H7 (cell line): Measurements from ENCODE around the gene PCDHGB7. TPM values are rescaled to one million over a fixed set of nuclear protein-coding genes. Genes with fewer than 3 reads are reported as not detected.
A peak's percentile ranks its signal among the peaks of the same experiment; 100 is the strongest.
"Not testable (repeated sequence)": the region's sequence is repeated elsewhere in the genome, so short reads cannot be mapped to it uniquely, and the experiment has no call there.

Experiments used
- DNase-seq: peaks from one replicate; pipeline ENCODE4 v3.0.0; 2012
- H3K27me3 ChIP-seq: 2 replicates; pipeline ENCODE4 v1.6.0; 2011; ENCODE audit warnings: mild to moderate bottlenecking, low read length; ENCODE audit not compliant: control insufficient read depth, insufficient read depth
- H3K36me3 ChIP-seq: replicated peaks from 2 replicates; pipeline ENCODE4 v1.5.1; 2011; ENCODE audit warnings: low read length; ENCODE audit not compliant: control insufficient read depth, insufficient read depth
- H3K4me3 ChIP-seq: 2 replicates; pipeline ENCODE4 v1.5.1; 2011; ENCODE audit warnings: low read depth, mild to moderate bottlenecking, control low read depth, low read length, moderate library complexity; ENCODE audit not compliant: insufficient read depth
- total RNA-seq: library from RNA; depleted of rRNA; stranded (reverse); fragments of >200 nt; shearing (Covaris generic); gene quantifications from 2 replicates; pipeline ENCODE4 v1.2.3, GENCODE V29; 2014; rRNA removed

Gene PCDHGB7
- 4.4 and 4.6 TPM in 2 replicates for total RNA-seq

DNA sequence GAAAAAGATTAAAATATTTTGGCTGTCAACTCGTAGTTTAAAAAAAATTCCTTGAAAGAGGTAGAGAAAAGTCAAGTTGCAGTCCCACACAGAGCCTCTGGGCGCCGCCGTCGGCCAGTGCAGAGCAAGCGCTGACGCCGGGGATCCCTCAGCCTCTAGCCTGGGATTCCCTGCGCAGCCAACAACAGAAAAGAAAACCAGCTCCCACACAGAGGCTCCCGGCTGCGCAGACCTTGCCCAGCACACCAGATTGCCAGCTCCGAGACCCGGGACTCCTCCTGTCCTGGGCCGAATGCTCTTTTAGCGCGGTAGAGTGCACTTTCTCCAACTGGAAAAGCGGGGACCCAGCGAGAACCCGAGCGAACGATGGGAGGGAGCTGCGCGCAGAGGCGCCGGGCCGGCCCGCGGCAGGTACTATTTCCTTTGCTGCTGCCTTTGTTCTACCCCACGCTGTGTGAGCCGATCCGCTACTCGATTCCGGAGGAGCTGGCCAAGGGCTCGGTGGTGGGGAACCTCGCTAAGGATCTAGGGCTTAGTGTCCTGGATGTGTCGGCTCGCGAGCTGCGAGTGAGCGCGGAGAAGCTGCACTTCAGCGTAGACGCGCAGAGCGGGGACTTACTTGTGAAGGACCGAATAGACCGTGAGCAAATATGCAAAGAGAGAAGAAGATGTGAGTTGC lies at the start of gene PCDHGB7:
PCDHGB7 (plus strand) TSS at position 184 of the 679 bp plus-strand sequence; CDS start at position 367, 183 bp downstream.
- not testable (repeated sequence) for H3K36me3 ChIP-seq
- Histone ChIP-seq H3K4me3 (peak within 1 kb of the TSS; percentile 61), H3K27me3 (peaks cover 11% of the 10 kb centered on the region)
- DNase-seq: peak; percentile 91

DNA sequence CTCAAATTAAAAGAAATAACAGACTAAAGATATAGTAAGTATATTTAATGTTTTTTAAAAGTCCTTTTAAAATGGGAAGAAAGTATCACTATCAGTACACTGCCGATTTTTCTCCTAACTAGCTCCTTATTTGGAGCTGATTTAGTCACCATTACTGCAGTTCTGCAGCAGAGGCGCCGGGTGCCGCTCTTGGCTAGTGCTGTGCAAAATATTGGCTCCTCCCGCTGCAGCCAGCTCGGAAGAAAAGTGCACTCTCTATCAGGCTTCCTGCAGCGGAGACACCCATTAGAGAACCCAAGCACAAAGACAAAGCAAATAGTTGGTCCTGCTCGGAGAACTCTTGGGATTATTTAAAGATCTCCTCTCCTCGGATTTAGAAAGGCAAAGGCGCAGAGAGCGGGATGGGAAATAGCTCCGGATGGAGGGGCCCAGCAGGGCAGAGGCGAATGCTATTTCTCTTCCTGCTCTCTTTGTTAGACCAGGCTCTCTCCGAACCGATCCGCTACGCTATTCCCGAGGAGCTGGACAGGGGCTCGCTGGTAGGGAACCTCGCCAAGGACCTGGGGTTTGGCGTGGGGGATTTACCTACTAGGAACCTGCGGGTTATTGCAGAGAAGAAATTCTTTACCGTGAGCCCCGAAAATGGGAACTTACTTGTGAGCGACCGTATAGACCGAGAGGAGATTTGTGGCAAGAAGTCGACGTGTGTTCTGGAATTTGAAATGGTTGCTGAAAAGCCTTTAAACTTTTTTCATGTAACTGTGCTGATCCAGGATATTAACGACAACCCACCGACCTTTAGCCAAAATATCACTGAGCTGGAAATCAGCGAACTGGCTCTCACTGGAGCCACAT lies 47.3 kb upstream of the PCDHGB7 start, which contains the start of gene PCDHGB3:
PCDHGB3 (plus strand) TSS at position 249 of the 855 bp plus-strand sequence; CDS start at position 402, 153 bp downstream.
- DNase-seq: no peak
- H3K4me3 ChIP-seq: no peak within 1 kb of the TSS
- no peaks in the 10 kb centered on the region for H3K36me3 ChIP-seq
- no peaks in the 10 kb centered on the region for H3K27me3 ChIP-seq

DNA sequence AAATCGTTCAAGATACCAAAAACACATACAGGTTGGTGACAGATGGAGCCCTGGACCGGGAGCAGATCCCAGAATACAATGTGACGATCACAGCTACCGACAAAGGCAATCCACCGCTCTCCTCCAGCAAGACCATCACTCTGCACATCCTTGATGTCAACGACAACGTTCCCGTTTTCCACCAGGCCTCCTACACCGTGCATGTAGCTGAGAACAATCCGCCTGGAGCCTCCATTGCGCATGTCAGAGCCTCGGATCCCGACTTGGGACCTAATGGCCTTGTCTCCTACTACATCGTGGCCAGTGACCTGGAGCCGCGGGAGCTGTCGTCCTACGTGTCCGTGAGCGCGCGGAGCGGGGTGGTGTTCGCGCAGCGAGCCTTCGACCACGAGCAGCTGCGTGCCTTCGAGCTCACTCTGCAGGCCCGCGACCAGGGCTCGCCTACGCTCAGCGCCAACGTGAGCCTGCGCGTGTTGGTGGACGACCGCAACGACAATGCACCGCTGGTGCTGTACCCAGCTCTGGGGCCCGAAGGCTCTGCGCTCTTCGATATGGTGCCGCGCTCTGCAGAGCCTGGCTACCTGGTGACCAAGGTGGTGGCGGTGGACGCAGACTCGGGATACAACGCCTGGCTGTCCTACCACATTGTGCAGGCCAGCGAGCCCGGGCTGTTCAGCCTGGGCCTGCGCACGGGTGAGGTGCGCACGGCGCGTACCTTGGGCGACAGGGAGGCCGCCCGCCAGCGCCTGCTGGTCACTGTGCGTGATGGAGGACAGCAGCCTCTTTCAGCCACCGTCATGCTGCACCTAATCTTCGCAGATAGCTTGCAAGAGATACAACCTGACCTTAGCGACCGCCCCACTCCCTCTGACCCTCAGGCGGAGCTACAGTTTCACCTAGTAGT lies 45.7 kb upstream of the PCDHGB7 start:
- Histone ChIP-seq H3K27me3 (no peaks in the 10 kb centered on the region), H3K36me3 (no peaks in the 10 kb centered on the region), H3K4me3 (no peak overlapping the region)
- no peak for DNase-seq

DNA sequence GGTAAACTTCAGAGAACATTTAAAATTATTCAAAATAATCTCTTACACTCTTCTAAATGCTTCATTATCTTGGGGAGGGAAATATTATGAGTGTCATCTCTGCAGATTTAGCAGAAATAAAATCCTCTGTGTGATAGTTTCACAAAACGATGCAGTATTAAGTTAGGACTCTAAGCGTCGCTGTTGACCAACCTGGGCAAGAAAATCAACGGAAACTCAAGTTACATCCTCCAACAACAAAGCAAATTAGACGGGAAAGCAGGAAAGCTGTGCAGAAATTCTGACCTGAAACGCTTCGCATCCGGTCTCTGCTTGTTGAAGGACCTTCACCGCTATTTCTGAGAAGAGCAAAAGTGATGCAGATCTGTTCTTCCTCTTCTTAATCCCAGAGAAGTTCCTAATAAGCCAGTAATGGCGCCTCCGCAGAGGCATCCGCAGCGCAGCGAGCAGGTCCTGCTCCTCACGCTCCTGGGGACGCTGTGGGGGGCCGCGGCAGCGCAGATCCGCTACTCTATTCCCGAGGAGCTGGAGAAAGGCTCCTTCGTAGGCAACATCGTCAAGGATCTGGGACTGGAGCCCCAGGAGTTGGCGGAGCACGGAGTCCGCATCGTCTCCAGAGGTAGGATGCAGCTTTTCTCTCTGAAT lies 43.7 kb upstream of the PCDHGB7 start, which contains the start of gene PCDHGA6:
PCDHGA6 (plus strand) TSS at position 219 of the 645 bp plus-strand sequence; CDS start at position 412, 193 bp downstream.
- Histone ChIP-seq H3K4me3 (no peak within 1 kb of the TSS), H3K27me3 (no peaks in the 10 kb centered on the region), H3K36me3 (no peaks in the 10 kb centered on the region)
- no peak for DNase-seq

- DNase-seq: no peak
- Histone ChIP-seq H3K27me3 (no peaks in the 10 kb centered on the region), H3K4me3 (no peak overlapping the region), H3K36me3 (no peaks in the 10 kb centered on the region)
These were observed 42.9 kb upstream of the PCDHGB7 start for GRCh38 chr5:141374627-141375026.

GRCh38 chr5:141375444-141376155 lies 41.9 kb upstream of the PCDHGB7 start:
- not testable (repeated sequence) for H3K4me3 ChIP-seq, DNase-seq, H3K36me3 ChIP-seq, H3K27me3 ChIP-seq

DNA sequence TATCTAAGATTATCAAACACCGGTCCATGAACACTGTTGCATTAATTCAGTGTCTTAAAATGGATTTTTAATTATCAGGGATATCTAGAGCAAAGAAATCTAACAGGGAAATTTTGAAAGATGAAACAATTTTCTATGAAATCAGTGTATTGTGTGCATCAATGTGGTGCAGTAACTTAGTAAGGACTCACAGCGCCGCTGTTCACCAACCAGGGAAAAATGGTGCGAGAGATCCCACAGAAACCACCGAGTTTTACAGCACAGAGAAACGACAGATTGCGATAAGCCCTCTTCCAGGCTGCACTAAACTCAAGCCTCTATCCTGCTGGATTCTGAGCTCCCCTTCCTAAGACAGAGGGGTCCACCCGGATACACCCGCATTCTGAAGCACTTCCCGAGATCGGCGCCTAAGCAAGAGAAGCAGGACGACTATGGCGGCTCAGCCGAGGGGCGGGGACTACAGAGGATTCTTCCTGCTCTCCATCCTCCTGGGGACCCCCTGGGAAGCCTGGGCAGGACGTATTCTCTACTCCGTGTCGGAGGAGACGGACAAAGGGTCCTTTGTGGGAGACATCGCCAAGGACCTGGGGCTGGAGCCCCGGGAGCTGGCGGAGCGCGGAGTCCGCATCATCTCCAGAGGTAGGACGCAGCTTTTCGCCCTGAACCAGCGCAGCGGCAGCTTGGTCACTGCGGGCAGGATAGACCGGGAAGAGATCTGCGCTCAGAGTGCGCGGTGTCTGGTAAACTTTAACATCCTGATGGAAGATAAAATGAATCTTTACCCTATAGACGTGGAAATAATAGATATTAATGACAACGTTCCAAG lies 34.8 kb upstream of the PCDHGB7 start, which contains the start of gene PCDHGA7:
PCDHGA7 (plus strand) TSS at position 274 of the 826 bp plus-strand sequence; CDS start at position 432, 158 bp downstream.
- no peaks in the 10 kb centered on the region for H3K27me3 ChIP-seq
- no peak for DNase-seq
- H3K36me3 ChIP-seq: no peaks in the 10 kb centered on the region
- no peak within 1 kb of the TSS for H3K4me3 ChIP-seq

DNA sequence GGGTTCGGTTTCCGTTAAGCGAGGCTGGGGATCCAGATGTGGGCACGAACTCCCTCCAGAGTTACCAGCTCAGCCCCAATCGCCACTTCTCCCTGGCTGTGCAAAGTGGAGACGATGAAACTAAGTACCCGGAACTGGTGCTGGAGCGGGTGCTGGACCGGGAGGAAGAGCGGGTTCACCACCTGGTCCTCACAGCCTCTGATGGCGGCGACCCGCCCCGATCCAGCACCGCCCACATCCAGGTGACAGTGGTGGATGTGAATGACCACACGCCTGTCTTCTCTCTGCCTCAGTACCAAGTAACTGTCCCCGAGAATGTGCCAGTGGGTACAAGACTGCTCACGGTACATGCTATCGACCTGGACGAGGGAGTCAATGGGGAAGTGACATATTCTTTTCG lies 34.1 kb upstream of the PCDHGB7 start:
- DNase-seq: peak; percentile 28
- Histone ChIP-seq H3K36me3 (no peaks in the 10 kb centered on the region), H3K27me3 (no peaks in the 10 kb centered on the region), H3K4me3 (no peak overlapping the region)

GRCh38 chr5:141384471-141385267 lies 32.8 kb upstream of the PCDHGB7 start:
- Histone ChIP-seq H3K4me3 (no peak overlapping the region), H3K27me3 (no peaks in the 10 kb centered on the region)

GRCh38 chr5:141387557-141388311 lies 29.7 kb upstream of the PCDHGB7 start, which contains the start of gene PCDHGB4:
PCDHGB4 (plus strand) TSS chr5:141387698; CDS start chr5:141387885, 187 bp downstream.
- peak; percentile 50 for DNase-seq
- not testable (repeated sequence) for H3K27me3 ChIP-seq, H3K36me3 ChIP-seq
- peak within 1 kb of the TSS; percentile 41; the same call in 1 of the 2 replicates for H3K4me3 ChIP-seq

More at GRCh38 chr5:141384471-141385267, 32.8 kb upstream of the PCDHGB7 start:
- H3K36me3 ChIP-seq: no peaks in the 10 kb centered on the region
- no peak for DNase-seq

- Histone ChIP-seq H3K36me3 (no peaks in the 10 kb centered on the region), H3K4me3 (no peak overlapping the region), H3K27me3 (no peaks in the 10 kb centered on the region)
- DNase-seq: no peak
These were observed 28.8 kb upstream of the PCDHGB7 start for GRCh38 chr5:141388661-141389060.
